ENCODE data around the gene CYRIA.

The CYRIA gene

DNA sequence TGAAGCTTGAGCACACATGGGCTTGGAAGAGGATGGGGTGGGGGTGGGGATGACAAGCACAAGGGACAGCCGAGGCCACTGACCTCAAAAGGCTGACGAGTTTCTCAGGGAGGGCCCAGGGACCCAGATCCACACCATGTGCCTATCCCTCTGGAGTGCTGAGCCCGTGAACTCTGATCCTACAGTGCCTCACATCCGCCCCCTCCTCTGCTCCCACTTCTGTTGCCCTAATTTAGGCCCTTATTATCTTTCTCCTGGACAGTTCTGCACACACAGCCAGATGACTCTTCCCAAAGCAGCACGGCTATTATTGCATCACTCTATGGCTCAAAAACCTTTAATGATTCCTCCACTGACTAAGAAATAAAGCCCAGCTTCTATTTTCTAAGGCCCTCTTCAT, 24.8 kb downstream of the CYRIA start:
- TF ChIP-seq, protein P1, sequence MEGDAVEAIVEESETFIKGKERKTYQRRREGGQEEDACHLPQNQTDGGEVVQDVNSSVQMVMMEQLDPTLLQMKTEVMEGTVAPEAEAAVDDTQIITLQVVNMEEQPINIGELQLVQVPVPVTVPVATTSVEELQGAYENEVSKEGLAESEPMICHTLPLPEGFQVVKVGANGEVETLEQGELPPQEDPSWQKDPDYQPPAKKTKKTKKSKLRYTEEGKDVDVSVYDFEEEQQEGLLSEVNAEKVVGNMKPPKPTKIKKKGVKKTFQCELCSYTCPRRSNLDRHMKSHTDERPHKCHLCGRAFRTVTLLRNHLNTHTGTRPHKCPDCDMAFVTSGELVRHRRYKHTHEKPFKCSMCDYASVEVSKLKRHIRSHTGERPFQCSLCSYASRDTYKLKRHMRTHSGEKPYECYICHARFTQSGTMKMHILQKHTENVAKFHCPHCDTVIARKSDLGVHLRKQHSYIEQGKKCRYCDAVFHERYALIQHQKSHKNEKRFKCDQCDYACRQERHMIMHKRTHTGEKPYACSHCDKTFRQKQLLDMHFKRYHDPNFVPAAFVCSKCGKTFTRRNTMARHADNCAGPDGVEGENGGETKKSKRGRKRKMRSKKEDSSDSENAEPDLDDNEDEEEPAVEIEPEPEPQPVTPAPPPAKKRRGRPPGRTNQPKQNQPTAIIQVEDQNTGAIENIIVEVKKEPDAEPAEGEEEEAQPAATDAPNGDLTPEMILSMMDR (IDR thresholded peaks at IDR 0.05; ENCODE audit: insufficient read depth, low read depth, low read length, missing control alignments), result no peak
- DNase-seq (ENCODE audit: low read depth), result no peak
- no peak overlapping the region for H3K4me3 ChIP-seq (ENCODE audit: low read length)

DNA sequence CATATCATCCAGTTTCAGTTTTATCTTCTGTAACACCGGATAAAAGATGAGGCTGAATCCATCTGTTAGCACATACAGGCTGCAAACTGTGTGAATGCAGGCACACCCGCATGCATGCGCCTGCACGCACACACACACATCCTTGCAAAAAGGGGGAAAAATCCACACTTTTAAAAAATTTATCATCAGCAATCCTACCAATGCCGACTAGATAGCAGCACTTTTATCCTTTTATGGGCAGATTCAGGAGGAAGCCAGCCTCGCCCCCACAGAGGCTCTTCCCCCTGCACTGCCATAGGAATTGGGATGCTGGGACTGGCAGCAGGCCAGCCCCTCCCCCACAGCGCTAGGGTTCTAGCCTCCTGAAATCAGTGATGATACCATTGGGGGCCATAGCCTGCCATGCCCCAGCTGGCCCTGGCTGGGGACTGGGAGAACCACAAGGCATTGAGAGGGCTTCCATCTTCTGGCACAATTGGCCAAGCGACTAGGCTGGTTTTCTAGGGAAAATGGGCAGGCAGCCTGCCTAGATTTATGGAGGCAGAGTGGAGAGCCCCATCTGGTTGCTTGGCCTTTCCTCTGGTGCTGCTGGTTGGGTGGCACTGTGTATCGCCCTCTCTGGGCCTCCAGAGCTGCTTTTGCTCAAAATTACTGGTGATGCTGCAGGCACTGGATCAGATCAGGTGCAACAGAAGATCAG, 25.5 kb downstream of the CYRIA start:
- no peak for DNase-seq (ENCODE audit: low read depth)
- TF ChIP-seq, protein P1 (IDR thresholded peaks at IDR 0.05; ENCODE audit: insufficient read depth, low read depth, low read length, missing control alignments), result no peak
- H3K4me3 ChIP-seq (ENCODE audit: low read length), result no peak overlapping the region

DNA sequence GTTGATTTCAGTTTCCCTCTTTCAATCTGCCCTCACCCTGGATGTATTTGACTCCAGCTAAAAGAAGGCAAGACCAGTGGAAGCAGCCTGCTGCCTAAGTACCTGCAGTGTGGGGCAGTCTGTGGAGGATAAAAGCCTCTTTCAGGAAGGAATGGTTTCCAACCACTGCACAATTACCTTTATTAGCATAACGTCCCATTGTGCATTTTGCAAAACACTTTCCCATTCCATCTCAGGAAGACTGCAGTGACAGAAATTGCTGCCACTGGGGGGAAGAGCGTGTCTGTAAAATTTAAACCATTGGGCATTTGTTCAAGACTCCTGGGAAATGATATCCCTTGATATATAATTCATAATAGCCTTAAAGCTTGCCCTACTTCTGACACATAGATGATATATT, 26.2 kb downstream of the CYRIA start:
- H3K4me3 ChIP-seq (ENCODE audit: low read length), result no peak overlapping the region

DNA sequence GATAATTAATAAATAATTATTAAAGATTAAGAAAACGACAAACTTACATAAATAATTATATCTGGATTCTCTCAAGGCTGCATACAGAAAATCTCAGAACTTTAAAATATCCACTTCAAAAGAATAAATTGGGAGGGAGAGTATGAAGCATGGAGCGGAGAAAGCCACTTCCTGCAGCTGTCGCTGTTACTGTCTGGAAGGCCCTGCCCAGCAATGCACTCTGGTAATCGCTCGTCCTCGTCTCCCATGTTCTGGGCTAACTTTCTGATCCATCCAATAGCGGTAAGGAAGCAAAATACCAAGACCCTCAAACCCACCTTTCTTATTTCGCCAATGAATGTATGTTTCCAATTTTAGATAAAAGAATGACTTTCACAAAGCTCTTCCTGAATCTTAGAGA, 26.7 kb downstream of the CYRIA start:
- no peak overlapping the region for H3K4me3 ChIP-seq (ENCODE audit: low read length)
- no peak for DNase-seq (ENCODE audit: low read depth)
- TF ChIP-seq, protein P1 (IDR thresholded peaks at IDR 0.05; ENCODE audit: insufficient read depth, low read depth, low read length, missing control alignments), result no peak

More for the DNA sequence above, 26.2 kb downstream of the CYRIA start:
- TF ChIP-seq, protein P1 (IDR thresholded peaks at IDR 0.05; ENCODE audit: insufficient read depth, low read depth, low read length, missing control alignments), result no peak
- DNase-seq (ENCODE audit: low read depth), result no peak

DNA sequence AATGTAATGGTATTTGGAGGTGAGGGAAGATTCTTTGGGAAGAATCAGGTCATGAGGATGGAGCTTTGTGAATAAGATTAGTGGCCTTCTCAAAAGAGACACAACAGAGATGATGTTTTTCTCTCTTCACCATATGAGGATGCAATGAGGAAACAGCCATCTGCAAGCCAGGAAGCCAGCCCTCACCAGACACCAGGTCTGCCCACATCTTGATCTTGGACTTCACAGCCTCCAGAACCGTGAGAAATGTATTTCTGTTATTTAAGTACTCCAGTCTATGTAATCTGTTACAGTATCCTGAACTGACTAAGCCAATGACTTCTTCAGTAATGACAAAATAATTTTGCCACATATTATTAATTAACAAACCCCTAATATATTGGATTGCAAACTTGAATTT, 28.3 kb downstream of the CYRIA start:
- no peak overlapping the region for H3K4me3 ChIP-seq (ENCODE audit: low read length)
- no peak for DNase-seq (ENCODE audit: low read depth)
- TF ChIP-seq, protein P1 (IDR thresholded peaks at IDR 0.05; ENCODE audit: insufficient read depth, low read depth, low read length, missing control alignments), result no peak

DNA sequence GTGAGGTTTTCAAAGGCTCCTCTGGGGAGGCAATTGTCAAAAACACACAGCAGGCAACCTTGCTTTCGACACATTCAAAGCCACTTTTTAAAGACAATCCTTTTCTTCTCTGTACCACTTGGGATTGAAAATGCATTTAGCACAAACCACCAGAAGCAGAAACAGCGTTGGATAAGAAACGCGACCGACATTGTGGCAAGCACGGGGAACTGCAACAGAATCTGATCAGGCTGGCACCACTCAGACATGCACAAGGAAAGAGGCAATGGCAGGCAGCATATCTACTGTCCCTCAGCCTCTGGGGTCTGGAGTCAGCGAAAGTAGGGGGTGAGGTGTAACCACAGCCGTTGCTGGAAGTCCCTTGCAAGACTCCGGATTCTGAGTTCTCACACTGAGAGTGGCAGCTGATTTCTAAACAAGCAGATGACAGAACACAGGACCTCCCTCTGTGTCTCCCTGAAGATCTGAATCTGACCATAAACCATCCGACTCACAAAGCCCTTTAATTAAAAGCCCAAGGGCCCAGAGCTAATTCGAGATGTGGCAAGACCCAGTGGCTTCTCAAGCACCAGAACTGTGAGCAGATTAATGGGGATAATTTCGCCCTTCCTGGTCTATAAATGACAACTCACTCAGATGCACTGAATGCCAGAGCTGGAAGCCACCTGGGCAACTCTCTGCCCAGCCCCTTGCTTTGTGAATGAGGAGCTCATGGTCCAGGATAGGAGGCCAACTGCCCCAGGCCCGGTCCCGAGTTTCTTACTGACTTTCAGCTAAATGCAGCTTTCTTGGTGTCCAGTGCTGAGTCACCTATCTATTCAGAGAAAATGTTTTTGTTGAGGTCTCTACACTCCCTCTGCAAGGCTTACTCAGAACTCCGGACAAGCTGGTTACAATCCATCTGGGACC, 29.6 kb downstream of the CYRIA start:
- H3K4me3 ChIP-seq (ENCODE audit: low read length), result no peak overlapping the region
- no peak for DNase-seq (ENCODE audit: low read depth)
- TF ChIP-seq, protein P1 (IDR thresholded peaks at IDR 0.05; ENCODE audit: insufficient read depth, low read depth, low read length, missing control alignments), result no peak
